Spinal cord (tissue), 10 donors: ENCODE data around the gene HMGCLL1. TPM values are rescaled to one million over a fixed set of nuclear protein-coding genes. Genes with fewer than 3 reads are reported as not detected.

Experiments
- DNase-seq, 6 donors: peaks; one replicate each; pipeline versions ENCODE4 v3.0.0 to v3.0.0-alpha.2; 2013 to 2015; ENCODE audit warnings: low spot score in 6 of 6, low read depth in 4 of 6
- H3K27ac ChIP-seq: one replicate; pipeline ENCODE4 v1.5.1; 2013; ENCODE audit warnings: low read depth, low read length, control low read depth
- H3K27me3 ChIP-seq: one replicate; pipeline ENCODE4 v1.6.1; 2013; ENCODE audit warnings: low read length; ENCODE audit not compliant: control insufficient read depth, insufficient read depth
- H3K36me3 ChIP-seq: one replicate; pipeline ENCODE4 v1.6.1; 2013; ENCODE audit warnings: low read length; ENCODE audit not compliant: control insufficient read depth, insufficient read depth
- H3K4me1 ChIP-seq: one replicate; pipeline ENCODE4 v1.6.1; 2013; ENCODE audit warnings: low read length; ENCODE audit not compliant: control insufficient read depth, insufficient read depth
- H3K4me3 ChIP-seq: one replicate; pipeline ENCODE4 v1.5.1; 2013; ENCODE audit warnings: low read depth, low read length, control low read depth
- H3K9me3 ChIP-seq: one replicate; pipeline ENCODE4 v1.6.1; 2013; ENCODE audit warnings: low read length; ENCODE audit not compliant: control insufficient read depth, insufficient read depth
- WGBS: methylation state at CpG from one replicate; pipeline ENCODE4 v1.1.5; 2013; ENCODE audit warnings: missing lambda C conversion rate; ENCODE audit not compliant: insufficient coverage; 5-methylcytosine and 5-hydroxymethylcytosine counted together
- polyA plus RNA-seq, 2 donors: library from polyadenylated mRNA; unstranded; fragments of 120-200 nt; gene quantifications; one replicate each; pipeline ENCODE4 v1.2.1, GENCODE V29; 2013; ENCODE audit not compliant: insufficient read length in 2 of 2
- total RNA-seq, 2 donors: library from RNA; depleted of rRNA in 1 of 2; stranded (reverse); fragments of 120-200 nt in 1 of 2; fragments of >200 nt in 1 of 2; gene quantifications; one replicate each; pipeline versions ENCODE4 v1.2.3 to v1.2.4, GENCODE V29; 2013 to 2014
- donor health status: healthy.

HMGCLL1 gene
- total and polyA plus RNA-seq, 4 donors: 18.8 to 49.8 (median 24.5) TPM

DNA sequence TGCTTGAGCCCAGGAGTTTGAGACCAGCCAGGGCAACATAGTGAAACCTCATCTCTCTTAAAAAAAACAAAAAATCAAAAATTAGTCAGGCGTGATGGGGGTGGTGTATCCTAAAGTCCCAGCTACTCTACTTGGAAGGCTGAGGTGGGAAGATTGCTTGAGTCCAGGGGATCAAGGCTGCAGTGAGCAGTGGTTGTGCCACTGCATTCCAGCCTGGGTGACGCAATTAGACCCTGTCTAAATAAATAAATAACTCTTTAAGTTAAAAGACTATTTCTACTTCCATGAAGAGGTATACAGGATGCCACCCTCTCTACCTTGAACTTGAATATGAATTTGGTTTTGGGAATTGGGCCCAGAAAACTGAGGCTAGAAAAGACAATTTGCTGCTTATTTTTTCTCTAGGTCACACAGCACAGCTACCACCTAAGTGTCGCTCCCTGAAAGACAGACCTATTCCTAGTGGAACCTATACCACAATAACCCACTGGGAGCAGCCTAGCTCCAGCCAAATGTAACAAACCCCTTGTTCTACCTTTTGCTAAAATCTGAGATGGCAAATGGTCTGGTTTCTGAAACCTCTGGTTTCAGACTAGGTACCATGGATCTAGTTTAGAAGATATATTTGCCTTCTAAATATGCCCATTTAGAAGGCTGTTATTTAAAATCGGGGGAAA lies 35.2 kb downstream of the HMGCLL1 start:
- no peak overlapping the region for H3K4me3 ChIP-seq
- no peaks in the 10 kb centered on the region for H3K27me3 ChIP-seq
- WGBS: 100% methylated on average over 1 of the region's 4 CpGs
- no peak for DNase-seq
- H3K4me1 ChIP-seq: no peaks in the 10 kb centered on the region
- no peak overlapping the region for H3K27ac ChIP-seq
- no peaks in the 10 kb centered on the region for H3K9me3 ChIP-seq
- H3K36me3 ChIP-seq: no peaks in the 10 kb centered on the region

- no peak overlapping the region for H3K4me3 ChIP-seq
- H3K9me3 ChIP-seq: no peaks in the 10 kb centered on the region
- no peaks in the 10 kb centered on the region for H3K4me1 ChIP-seq
- no peak overlapping the region for H3K27ac ChIP-seq
- H3K36me3 ChIP-seq: no peaks in the 10 kb centered on the region
- DNase-seq: no peak
- no peaks in the 10 kb centered on the region for H3K27me3 ChIP-seq
- no CpG with 5 or more reads among the region's 1 CpG for WGBS
Measured at GRCh38 chr6:55541024-55541423, 38.0 kb downstream of the HMGCLL1 start.

DNA sequence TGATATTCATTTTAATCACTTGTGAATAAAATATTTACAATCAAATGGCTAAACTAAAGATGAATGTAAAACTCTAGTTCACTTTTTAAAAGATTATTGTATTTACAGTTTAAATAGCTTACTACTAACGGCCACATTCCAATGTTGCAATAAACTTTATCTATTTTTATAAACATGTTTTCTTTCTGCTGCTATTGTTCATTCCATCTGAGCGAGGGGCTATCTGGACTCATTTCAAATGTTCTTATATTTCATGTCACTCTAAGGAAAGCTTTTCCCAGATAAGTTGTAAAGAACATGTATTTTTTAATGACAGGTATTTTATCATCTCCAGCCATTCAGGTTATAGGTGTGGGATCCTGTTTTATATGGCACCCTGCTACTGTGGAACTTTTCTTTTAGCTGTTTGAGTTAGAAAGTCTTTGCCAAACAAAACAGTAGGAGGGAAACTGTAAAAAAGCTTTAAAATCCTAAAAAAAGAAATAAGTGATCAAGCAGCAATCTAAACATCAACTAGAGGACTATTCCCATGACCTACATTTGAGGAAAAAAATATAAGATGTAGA lies 42.5 kb downstream of the HMGCLL1 start:
- no peaks in the 10 kb centered on the region for H3K9me3 ChIP-seq
- H3K4me1 ChIP-seq: no peaks in the 10 kb centered on the region
- H3K4me3 ChIP-seq: no peak overlapping the region
- H3K27ac ChIP-seq: no peak overlapping the region
- WGBS: no CpG with 5 or more reads among the region's 2 CpGs
- no peaks in the 10 kb centered on the region for H3K27me3 ChIP-seq
- no peaks in the 10 kb centered on the region for H3K36me3 ChIP-seq
- DNase-seq: no peak

DNA sequence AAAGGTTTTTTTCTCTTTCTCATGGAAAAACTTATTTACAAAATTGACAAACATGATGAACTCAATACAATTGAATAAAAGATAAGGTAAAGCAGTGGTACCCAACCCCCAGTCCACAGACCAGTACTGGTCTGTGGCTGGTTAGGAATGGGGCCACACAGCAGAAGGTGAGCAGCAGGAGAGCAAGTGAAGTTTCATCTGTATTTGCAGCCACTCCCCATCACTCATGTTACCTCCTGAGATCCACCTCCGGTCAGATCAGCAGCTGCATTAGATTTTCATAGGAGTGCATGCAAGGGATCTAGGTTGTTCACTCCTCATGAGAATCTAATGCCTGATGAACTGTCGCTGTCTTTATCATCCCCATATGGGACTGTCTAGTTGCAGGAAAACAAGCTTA lies 47.5 kb downstream of the HMGCLL1 start:
- no peaks in the 10 kb centered on the region for H3K36me3 ChIP-seq
- no peaks in the 10 kb centered on the region for H3K4me1 ChIP-seq
- H3K27ac ChIP-seq: no peak overlapping the region
- no peak overlapping the region for H3K4me3 ChIP-seq
- 80% methylated on average over 1 of the region's 2 CpGs for WGBS
- no peaks in the 10 kb centered on the region for H3K9me3 ChIP-seq
- H3K27me3 ChIP-seq: no peaks in the 10 kb centered on the region
- DNase-seq: no peak

GRCh38 chr6:55530931-55531330 lies 48.1 kb downstream of the HMGCLL1 start:
- H3K27ac ChIP-seq: no peak overlapping the region
- no peaks in the 10 kb centered on the region for H3K4me1 ChIP-seq
- no CpG with 5 or more reads among the region's 2 CpGs for WGBS
- no peak overlapping the region for H3K4me3 ChIP-seq
- H3K9me3 ChIP-seq: no peaks in the 10 kb centered on the region
- H3K27me3 ChIP-seq: no peaks in the 10 kb centered on the region
- DNase-seq: no peak
- H3K36me3 ChIP-seq: no peaks in the 10 kb centered on the region

DNA sequence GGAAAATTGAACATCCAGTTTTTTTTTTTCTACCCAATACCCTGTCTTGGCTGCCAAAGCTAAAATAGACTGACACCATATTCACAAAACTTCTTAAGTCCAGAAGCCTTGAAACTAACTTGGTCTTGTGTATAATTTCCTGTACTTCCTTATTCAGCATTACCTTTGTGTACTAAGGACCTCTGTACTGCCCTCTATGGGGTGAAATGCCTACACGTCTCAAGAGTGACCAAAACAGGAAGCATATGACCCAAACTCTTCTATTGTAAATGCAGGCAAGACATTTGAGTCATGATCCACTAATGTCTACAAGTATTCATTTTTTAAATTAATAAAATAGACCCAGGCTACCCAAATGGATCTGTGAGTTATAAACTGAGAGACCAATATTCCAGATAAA lies 50.4 kb downstream of the HMGCLL1 start:
- Histone ChIP-seq H3K27me3 (no peaks in the 10 kb centered on the region), H3K36me3 (no peaks in the 10 kb centered on the region), H3K9me3 (no peaks in the 10 kb centered on the region), H3K4me1 (no peaks in the 10 kb centered on the region), H3K27ac (no peak overlapping the region), H3K4me3 (no peak overlapping the region)
- no CpG with 5 or more reads among the region's 1 CpG for WGBS
- DNase-seq: no peak

DNA sequence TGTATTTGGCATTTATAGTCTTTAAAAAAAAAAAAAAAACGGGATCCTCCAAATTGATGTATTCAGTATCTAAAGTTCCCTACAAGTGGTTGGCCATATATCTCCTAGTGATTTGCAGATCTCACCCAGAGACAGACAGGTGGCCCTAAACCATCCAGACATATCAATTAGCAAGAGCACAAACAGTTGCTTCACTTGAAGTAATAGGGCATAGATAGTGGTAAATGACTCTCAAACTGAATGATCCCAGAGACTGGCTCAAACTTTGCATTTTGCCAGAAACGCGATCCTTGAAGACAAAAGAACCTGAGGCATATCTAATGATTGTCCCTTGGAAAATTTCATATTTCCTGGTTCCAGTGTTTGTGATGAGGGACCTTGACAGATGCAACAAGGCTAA lies 54.6 kb downstream of the HMGCLL1 start:
- Histone ChIP-seq H3K27me3 (no peaks in the 10 kb centered on the region), H3K4me1 (no peaks in the 10 kb centered on the region), H3K4me3 (no peak overlapping the region), H3K27ac (no peak overlapping the region), H3K9me3 (no peaks in the 10 kb centered on the region), H3K36me3 (no peaks in the 10 kb centered on the region)
- WGBS: 70% methylated on average over 2 of the region's 3 CpGs
- no peak for DNase-seq

DNA sequence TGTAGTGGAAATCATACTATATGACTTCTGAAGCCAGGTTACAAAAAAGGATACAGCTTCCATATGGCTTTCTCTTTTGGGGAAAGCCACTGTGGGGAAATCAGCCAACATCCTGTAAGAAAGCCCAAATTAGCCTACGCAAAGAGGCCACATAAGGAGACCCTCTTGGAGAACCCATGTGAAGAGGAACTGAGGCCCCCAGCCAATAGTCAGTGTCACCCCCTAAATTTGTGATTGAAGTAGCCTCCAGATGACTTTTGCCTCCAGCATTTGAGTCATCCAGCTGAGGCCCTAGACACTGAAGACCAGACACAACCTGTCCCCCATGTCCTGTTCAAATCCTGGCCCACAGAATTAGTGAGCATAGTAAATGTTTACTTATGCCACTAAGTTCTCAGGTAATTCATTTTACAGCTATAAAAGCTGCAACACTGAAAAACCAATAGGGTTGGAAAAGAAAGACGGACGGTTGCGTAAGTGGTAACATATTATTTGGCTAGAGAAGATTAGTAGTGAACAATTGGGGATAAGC lies 60.4 kb downstream of the HMGCLL1 start:
- no peak for DNase-seq
- Histone ChIP-seq H3K4me1 (no peaks in the 10 kb centered on the region), H3K9me3 (no peaks in the 10 kb centered on the region), H3K27me3 (no peaks in the 10 kb centered on the region), H3K36me3 (no peaks in the 10 kb centered on the region), H3K4me3 (no peak overlapping the region), H3K27ac (no peak overlapping the region)
- 96% methylated on average over 4 of the region's 4 CpGs for WGBS

DNA sequence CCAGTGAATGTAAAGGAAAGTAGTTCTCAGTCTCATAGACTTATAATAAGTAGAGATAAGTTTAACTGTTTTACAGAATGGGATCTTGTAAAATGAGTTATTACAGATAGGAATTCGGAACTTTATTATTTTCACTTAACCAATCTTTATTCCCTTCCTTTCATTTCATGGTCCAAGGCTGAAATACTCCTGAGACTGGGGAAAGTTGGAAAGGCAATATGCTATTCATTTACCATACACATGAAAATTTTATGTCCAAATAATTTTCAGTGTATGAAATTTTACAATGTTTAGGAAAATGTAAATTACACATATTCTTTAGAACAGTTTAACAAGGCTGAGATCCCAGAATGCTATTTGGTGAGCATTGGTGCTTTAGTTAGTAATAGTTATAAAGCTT lies 62.3 kb downstream of the HMGCLL1 start:
- no peaks in the 10 kb centered on the region for H3K36me3 ChIP-seq
- H3K9me3 ChIP-seq: no peaks in the 10 kb centered on the region
- no CpG with 5 or more reads among the region's 1 CpG for WGBS
- no peaks in the 10 kb centered on the region for H3K4me1 ChIP-seq
- no peak overlapping the region for H3K27ac ChIP-seq
- no peaks in the 10 kb centered on the region for H3K27me3 ChIP-seq
- no peak overlapping the region for H3K4me3 ChIP-seq
- no peak for DNase-seq

DNA sequence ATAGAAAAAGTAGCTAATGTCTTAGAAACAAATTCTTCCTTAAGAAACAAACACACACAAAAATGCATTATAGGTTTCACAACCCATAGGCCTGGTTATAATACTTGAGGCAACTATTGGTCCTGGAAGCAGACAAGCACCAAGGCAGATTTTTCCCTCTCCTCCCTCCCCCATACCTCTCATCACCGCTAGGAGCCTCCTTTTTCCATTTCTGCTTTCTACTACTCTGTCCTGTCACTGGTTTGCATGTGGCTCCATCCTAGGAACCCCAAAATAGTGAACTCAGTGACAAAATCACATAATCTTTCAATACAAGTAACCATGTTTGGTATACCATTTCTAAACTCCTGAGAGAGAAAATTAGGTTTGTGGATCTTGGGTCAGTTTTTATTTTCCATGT lies 66.1 kb downstream of the HMGCLL1 start:
- Histone ChIP-seq H3K4me1 (no peaks in the 10 kb centered on the region), H3K27ac (no peak overlapping the region), H3K4me3 (no peak overlapping the region), H3K9me3 (no peaks in the 10 kb centered on the region), H3K36me3 (no peaks in the 10 kb centered on the region), H3K27me3 (no peaks in the 10 kb centered on the region)
- 88% methylated on average over 1 of the region's 1 CpG for WGBS
- no peak for DNase-seq
